ENCODE results near the gene CDC42BPA.

DNA sequence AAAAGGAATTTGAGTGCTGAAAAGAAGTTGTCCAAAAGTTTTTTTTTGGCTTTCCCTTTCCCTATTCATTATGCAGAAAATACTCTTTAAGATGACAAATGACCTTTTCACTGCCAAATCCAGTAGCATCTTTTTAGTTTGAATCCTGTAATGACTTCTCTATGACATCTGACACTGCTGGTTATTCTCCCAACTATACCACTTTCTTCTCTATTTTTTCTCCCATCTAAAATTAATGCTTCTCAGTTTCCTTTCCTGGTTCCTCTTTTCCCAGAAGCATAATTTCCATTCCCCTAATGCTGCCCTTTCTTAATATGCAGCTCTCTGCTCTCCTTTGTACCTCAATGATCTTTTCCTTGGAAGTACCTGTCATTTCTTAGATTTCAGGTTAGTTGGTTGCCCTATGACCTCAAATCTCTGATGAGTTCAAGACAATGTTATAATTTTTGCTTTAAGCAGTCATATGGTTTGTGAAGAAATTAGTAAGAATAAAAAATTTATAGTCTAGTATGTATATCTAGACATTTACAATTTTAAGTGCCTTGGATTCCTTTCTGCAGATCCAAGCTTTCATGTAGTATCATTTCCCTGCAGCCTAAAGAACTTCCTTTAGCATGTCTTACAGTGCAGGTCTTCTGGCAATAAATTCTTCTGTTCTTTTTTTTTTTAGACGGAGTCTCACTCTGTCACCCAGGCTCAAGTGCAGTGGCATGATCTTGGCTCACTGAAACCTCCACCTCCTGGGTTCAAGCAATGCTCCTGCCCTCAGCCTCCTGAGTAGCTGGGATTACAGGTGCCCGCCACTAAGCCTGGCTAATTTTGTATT is 150.8 kb downstream of the CDC42BPA start:
- TF ChIP-seq, protein P1, sequence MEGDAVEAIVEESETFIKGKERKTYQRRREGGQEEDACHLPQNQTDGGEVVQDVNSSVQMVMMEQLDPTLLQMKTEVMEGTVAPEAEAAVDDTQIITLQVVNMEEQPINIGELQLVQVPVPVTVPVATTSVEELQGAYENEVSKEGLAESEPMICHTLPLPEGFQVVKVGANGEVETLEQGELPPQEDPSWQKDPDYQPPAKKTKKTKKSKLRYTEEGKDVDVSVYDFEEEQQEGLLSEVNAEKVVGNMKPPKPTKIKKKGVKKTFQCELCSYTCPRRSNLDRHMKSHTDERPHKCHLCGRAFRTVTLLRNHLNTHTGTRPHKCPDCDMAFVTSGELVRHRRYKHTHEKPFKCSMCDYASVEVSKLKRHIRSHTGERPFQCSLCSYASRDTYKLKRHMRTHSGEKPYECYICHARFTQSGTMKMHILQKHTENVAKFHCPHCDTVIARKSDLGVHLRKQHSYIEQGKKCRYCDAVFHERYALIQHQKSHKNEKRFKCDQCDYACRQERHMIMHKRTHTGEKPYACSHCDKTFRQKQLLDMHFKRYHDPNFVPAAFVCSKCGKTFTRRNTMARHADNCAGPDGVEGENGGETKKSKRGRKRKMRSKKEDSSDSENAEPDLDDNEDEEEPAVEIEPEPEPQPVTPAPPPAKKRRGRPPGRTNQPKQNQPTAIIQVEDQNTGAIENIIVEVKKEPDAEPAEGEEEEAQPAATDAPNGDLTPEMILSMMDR (conservative IDR thresholded peaks at IDR 0.05 in 1 of 2, IDR thresholded peaks at IDR 0.05 in 1 of 2; ENCODE audit: low read depth in 1 of 2, low read length in 2 of 2): no peak
- TF ChIP-seq EZH2 (IDR thresholded peaks at IDR 0.05; ENCODE audit: low read length, missing control alignments): no peak
